Measurements from ENCODE around the gene TMEM74B.
A peak's percentile ranks its signal among the peaks of the same experiment; 100 is the strongest.

The TMEM74B gene

GRCh38 chr20:1187605-1188171 lies 2.9 kb upstream of the TMEM74B start:
- peak; percentile 92 for DNase-seq
- Histone ChIP-seq H3K79me2 (ENCODE audit: control insufficient read depth, insufficient read depth, low read length) (no peaks in the 10 kb centered on the region), H3K23ac (ENCODE audit: low read length) (no peak overlapping the region), H2AK5ac (ENCODE audit: low read length) (no peak overlapping the region), H3K27me3 (ENCODE audit: insufficient read depth, low read length, poor library complexity) (peaks cover 10% of the 10 kb centered on the region), H3K56ac (ENCODE audit: low read length) (peak overlapping the region; percentile 43), H3K79me1 (ENCODE audit: low read length) (no peaks in the 10 kb centered on the region), H3K4me2 (ENCODE audit: low read length) (no peak overlapping the region), H3K4me3 (ENCODE audit: low read length) (no peak overlapping the region), H4K8ac (ENCODE audit: low read depth, low read length) (no peak overlapping the region), H3K18ac (ENCODE audit: low read length) (no peak overlapping the region), H3K9ac (ENCODE audit: low read length) (no peak overlapping the region), H2BK15ac (replicated peaks; ENCODE audit: low read depth) (no peak overlapping the region), H2BK120ac (ENCODE audit: low read depth, low read length) (no peak overlapping the region), H2BK5ac (ENCODE audit: low read length) (no peak overlapping the region), H3K4me1 (ENCODE audit: control insufficient read depth, low read depth, low read length) (peaks cover 11% of the 10 kb centered on the region), H3K36me3 (ENCODE audit: control insufficient read depth, insufficient read depth, low read length) (no peaks in the 10 kb centered on the region), H4K5ac (ENCODE audit: low read length) (no peak overlapping the region), H3K27ac (ENCODE audit: low read depth, low read length) (peak overlapping the region; percentile 1), H3K4ac (ENCODE audit: low read depth, low read length) (no peak overlapping the region)
- WGBS (ENCODE audit: extremely low coverage, insufficient coverage, low lambda C conversion rate): no CpG with 5 or more reads among the region's 4 CpGs

- WGBS (ENCODE audit: extremely low coverage, insufficient coverage, low lambda C conversion rate): no CpG with 5 or more reads among the region's 13 CpGs
- H3K79me1 ChIP-seq (ENCODE audit: low read length): no peaks in the 10 kb centered on the region
Measured at GRCh38 chr20:1186367-1186991, 1.7 kb upstream of the TMEM74B start.

GRCh38 chr20:1185790-1186334 lies 1.1 kb upstream of the TMEM74B start:
- H3K23ac ChIP-seq (ENCODE audit: low read length): no peak overlapping the region
- H4K8ac ChIP-seq (ENCODE audit: low read depth, low read length): no peak overlapping the region
- H3K56ac ChIP-seq (ENCODE audit: low read length): peak overlapping the region; percentile 74
- no CpG with 5 or more reads among the region's 20 CpGs for WGBS (ENCODE audit: extremely low coverage, insufficient coverage, low lambda C conversion rate)
- H3K9ac ChIP-seq (ENCODE audit: low read length): peak overlapping the region; percentile 27
- no peak overlapping the region for H2BK15ac ChIP-seq (replicated peaks; ENCODE audit: low read depth)
- H2BK120ac ChIP-seq (ENCODE audit: low read depth, low read length): no peak overlapping the region
- H3K27me3 ChIP-seq (ENCODE audit: insufficient read depth, low read length, poor library complexity): peaks cover 10% of the 10 kb centered on the region
- no peak overlapping the region for H3K4ac ChIP-seq (ENCODE audit: low read depth, low read length)
- H3K79me1 ChIP-seq (ENCODE audit: low read length): no peaks in the 10 kb centered on the region
- no peak overlapping the region for H3K18ac ChIP-seq (ENCODE audit: low read length)
- no peaks in the 10 kb centered on the region for H3K79me2 ChIP-seq (ENCODE audit: control insufficient read depth, insufficient read depth, low read length)
- peak overlapping the region; percentile 52 for H2BK5ac ChIP-seq (ENCODE audit: low read length)
- H3K4me2 ChIP-seq (ENCODE audit: low read length): no peak overlapping the region
- peak overlapping the region; percentile 37 for H4K5ac ChIP-seq (ENCODE audit: low read length)
- no peak overlapping the region for H3K4me3 ChIP-seq (ENCODE audit: low read length)
- DNase-seq: peak; percentile 82
- H3K36me3 ChIP-seq (ENCODE audit: control insufficient read depth, insufficient read depth, low read length): no peaks in the 10 kb centered on the region
- H3K27ac ChIP-seq (ENCODE audit: low read depth, low read length): no peak overlapping the region
- no peak overlapping the region for H2AK5ac ChIP-seq (ENCODE audit: low read length)
- peaks cover 11% of the 10 kb centered on the region for H3K4me1 ChIP-seq (ENCODE audit: control insufficient read depth, low read depth, low read length)

More at GRCh38 chr20:1186367-1186991, 1.7 kb upstream of the TMEM74B start:
- Histone ChIP-seq H2AK5ac (ENCODE audit: low read length) (peak overlapping the region; percentile 34), H2BK120ac (ENCODE audit: low read depth, low read length) (no peak overlapping the region), H4K5ac (ENCODE audit: low read length) (peak overlapping the region; percentile 37), H3K27me3 (ENCODE audit: insufficient read depth, low read length, poor library complexity) (peaks cover 10% of the 10 kb centered on the region), H3K4ac (ENCODE audit: low read depth, low read length) (no peak overlapping the region), H3K56ac (ENCODE audit: low read length) (peak overlapping the region; percentile 74), H3K23ac (ENCODE audit: low read length) (no peak overlapping the region), H3K4me2 (ENCODE audit: low read length) (no peak overlapping the region), H3K4me1 (ENCODE audit: control insufficient read depth, low read depth, low read length) (peaks cover 11% of the 10 kb centered on the region), H3K18ac (ENCODE audit: low read length) (no peak overlapping the region), H3K27ac (ENCODE audit: low read depth, low read length) (no peak overlapping the region), H2BK5ac (ENCODE audit: low read length) (peak overlapping the region; percentile 52), H3K36me3 (ENCODE audit: control insufficient read depth, insufficient read depth, low read length) (no peaks in the 10 kb centered on the region), H3K4me3 (ENCODE audit: low read length) (no peak overlapping the region), H2BK15ac (replicated peaks; ENCODE audit: low read depth) (no peak overlapping the region), H3K79me2 (ENCODE audit: control insufficient read depth, insufficient read depth, low read length) (no peaks in the 10 kb centered on the region), H3K9ac (ENCODE audit: low read length) (peak overlapping the region; percentile 27), H4K8ac (ENCODE audit: low read depth, low read length) (no peak overlapping the region)
- peak; percentile 87 for DNase-seq

- Histone ChIP-seq H3K18ac (ENCODE audit: low read length) (peak overlapping the region; percentile 44), H3K79me2 (ENCODE audit: control insufficient read depth, insufficient read depth, low read length) (no peaks in the 10 kb centered on the region), H3K56ac (ENCODE audit: low read length) (peak overlapping the region; percentile 86), H2AK5ac (ENCODE audit: low read length) (no peak overlapping the region), H3K4me1 (ENCODE audit: control insufficient read depth, low read depth, low read length) (peaks cover 11% of the 10 kb centered on the region), H2BK120ac (ENCODE audit: low read depth, low read length) (no peak overlapping the region), H3K4ac (ENCODE audit: low read depth, low read length) (no peak overlapping the region), H3K9ac (ENCODE audit: low read length) (peak overlapping the region; percentile 59), H3K36me3 (ENCODE audit: control insufficient read depth, insufficient read depth, low read length) (no peaks in the 10 kb centered on the region), H2BK5ac (ENCODE audit: low read length) (no peak overlapping the region), H2BK15ac (replicated peaks; ENCODE audit: low read depth) (no peak overlapping the region), H4K5ac (ENCODE audit: low read length) (no peak overlapping the region), H3K23ac (ENCODE audit: low read length) (no peak overlapping the region), H3K4me3 (ENCODE audit: low read length) (peak overlapping the region; percentile 30), H3K79me1 (ENCODE audit: low read length) (no peaks in the 10 kb centered on the region), H3K4me2 (ENCODE audit: low read length) (peak overlapping the region; percentile 35), H4K8ac (ENCODE audit: low read depth, low read length) (no peak overlapping the region), H3K27me3 (ENCODE audit: insufficient read depth, low read length, poor library complexity) (peaks cover 10% of the 10 kb centered on the region), H3K27ac (ENCODE audit: low read depth, low read length) (no peak overlapping the region)
- WGBS (ENCODE audit: extremely low coverage, insufficient coverage, low lambda C conversion rate): no CpG with 5 or more reads among the region's 54 CpGs
- peak; percentile 47 for DNase-seq
Measured at GRCh38 chr20:1185316-1185741, 548 bp upstream of the TMEM74B start.

- no peak overlapping the region for H3K23ac ChIP-seq (ENCODE audit: low read length)
- H4K8ac ChIP-seq (ENCODE audit: low read depth, low read length): no peak overlapping the region
- no peak overlapping the region for H3K27ac ChIP-seq (ENCODE audit: low read depth, low read length)
- H2BK15ac ChIP-seq (replicated peaks; ENCODE audit: low read depth): no peak overlapping the region
- no peak overlapping the region for H2AK5ac ChIP-seq (ENCODE audit: low read length)
- peaks cover 10% of the 10 kb centered on the region for H3K27me3 ChIP-seq (ENCODE audit: insufficient read depth, low read length, poor library complexity)
- no peak overlapping the region for H3K18ac ChIP-seq (ENCODE audit: low read length)
- no peak overlapping the region for H2BK5ac ChIP-seq (ENCODE audit: low read length)
- peak overlapping the region; percentile 51 for H3K4me2 ChIP-seq (ENCODE audit: low read length)
- H2BK120ac ChIP-seq (ENCODE audit: low read depth, low read length): no peak overlapping the region
- no CpG with 5 or more reads among the region's 13 CpGs for WGBS (ENCODE audit: extremely low coverage, insufficient coverage, low lambda C conversion rate)
- H3K4me1 ChIP-seq (ENCODE audit: control insufficient read depth, low read depth, low read length): peaks cover 11% of the 10 kb centered on the region
- no peak overlapping the region for H3K4me3 ChIP-seq (ENCODE audit: low read length)
- no peak overlapping the region for H3K4ac ChIP-seq (ENCODE audit: low read depth, low read length)
- H3K79me2 ChIP-seq (ENCODE audit: control insufficient read depth, insufficient read depth, low read length): no peaks in the 10 kb centered on the region
- H3K9ac ChIP-seq (ENCODE audit: low read length): peak overlapping the region; percentile 41
- no peak overlapping the region for H4K5ac ChIP-seq (ENCODE audit: low read length)
- no peak for DNase-seq
- no peaks in the 10 kb centered on the region for H3K36me3 ChIP-seq (ENCODE audit: control insufficient read depth, insufficient read depth, low read length)
- H3K79me1 ChIP-seq (ENCODE audit: low read length): no peaks in the 10 kb centered on the region
- peak overlapping the region; percentile 86 for H3K56ac ChIP-seq (ENCODE audit: low read length)
Measured at GRCh38 chr20:1184260-1184637, 532 bp downstream of the TMEM74B start.

Data from mesendoderm (in vitro differentiated cells).